ENCODE results near the gene RASGEF1C. TPM values are rescaled to one million over a fixed set of nuclear protein-coding genes. Genes with fewer than 3 reads are reported as not detected.

Gene RASGEF1C
- total RNA-seq, 2 experiments from 2014 or later = not detected

DNA sequence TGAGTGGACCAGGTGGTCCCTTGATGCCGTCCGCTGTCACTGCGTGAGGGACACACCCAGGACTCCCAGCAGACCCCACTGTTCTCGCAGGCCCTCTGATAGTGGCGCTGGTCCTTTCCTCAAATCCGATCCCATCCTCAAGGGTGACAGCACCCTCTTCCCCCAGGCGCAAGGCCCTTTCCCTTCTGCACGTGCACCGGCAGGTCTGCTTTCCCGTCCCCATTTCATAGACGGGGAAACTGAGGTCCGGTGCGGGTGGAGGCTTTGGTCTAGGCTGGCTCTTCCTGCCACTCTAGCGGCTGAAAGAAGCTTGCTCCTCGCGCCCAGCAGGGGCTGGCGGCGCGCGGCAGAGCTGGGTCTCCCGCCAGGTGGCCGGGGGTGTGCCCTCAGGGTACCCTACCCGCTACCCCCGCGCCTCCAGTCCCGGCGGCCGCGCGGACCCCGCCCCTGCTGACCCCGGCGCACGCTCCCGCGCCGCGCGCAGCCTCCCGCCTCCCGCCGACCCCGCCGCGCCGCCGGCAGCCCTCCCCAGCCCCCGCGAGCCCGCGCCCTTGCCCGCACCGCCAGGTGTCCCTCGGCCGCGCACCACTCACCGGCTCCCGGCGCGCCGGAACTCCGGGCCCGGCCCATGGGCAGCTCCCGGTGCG lies 453 bp downstream of the RASGEF1C start:
- ChIA-PET CTCF (ENCODE audit: unreplicated experiment) (no interaction called here), POLR2A (no interaction called here)
- no peak overlapping the region for H2AFZ ChIP-seq (ENCODE audit: low read length)
- H3K4me1 ChIP-seq (ENCODE audit: insufficient read depth, low read length, poor library complexity, severe bottlenecking) = no peaks in the 10 kb centered on the region
- no peaks in the 10 kb centered on the region for H3K36me3 ChIP-seq (ENCODE audit: insufficient read depth, low read length)
- no peak for TF ChIP-seq EZH2phosphoT487 (IDR thresholded peaks at IDR 0.05; ENCODE audit: borderline replicate concordance, low read depth, low read length)
- TF ChIP-seq, protein P1, sequence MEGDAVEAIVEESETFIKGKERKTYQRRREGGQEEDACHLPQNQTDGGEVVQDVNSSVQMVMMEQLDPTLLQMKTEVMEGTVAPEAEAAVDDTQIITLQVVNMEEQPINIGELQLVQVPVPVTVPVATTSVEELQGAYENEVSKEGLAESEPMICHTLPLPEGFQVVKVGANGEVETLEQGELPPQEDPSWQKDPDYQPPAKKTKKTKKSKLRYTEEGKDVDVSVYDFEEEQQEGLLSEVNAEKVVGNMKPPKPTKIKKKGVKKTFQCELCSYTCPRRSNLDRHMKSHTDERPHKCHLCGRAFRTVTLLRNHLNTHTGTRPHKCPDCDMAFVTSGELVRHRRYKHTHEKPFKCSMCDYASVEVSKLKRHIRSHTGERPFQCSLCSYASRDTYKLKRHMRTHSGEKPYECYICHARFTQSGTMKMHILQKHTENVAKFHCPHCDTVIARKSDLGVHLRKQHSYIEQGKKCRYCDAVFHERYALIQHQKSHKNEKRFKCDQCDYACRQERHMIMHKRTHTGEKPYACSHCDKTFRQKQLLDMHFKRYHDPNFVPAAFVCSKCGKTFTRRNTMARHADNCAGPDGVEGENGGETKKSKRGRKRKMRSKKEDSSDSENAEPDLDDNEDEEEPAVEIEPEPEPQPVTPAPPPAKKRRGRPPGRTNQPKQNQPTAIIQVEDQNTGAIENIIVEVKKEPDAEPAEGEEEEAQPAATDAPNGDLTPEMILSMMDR (conservative IDR thresholded peaks at IDR 0.05; ENCODE audit: low read length) = no peak
- H3K79me2 ChIP-seq (ENCODE audit: insufficient read depth, low read depth, low read length) = no peaks in the 10 kb centered on the region
- no TSS peak for BruUV-seq (replicated peaks)
- H3K9me3 ChIP-seq (ENCODE audit: low read length) = no peaks in the 10 kb centered on the region
- H3K4me2 ChIP-seq (ENCODE audit: low read length) = no peak overlapping the region
- H3K9me2 ChIP-seq (ENCODE audit: insufficient read depth, low read length) = no peaks in the 10 kb centered on the region
- no peak overlapping the region for H3K4me3 ChIP-seq (ENCODE audit: low read depth, low read length, poor library complexity, severe bottlenecking)
- H4K20me1 ChIP-seq (ENCODE audit: insufficient read depth, low read length) = no peaks in the 10 kb centered on the region
- intact Hi-C loops (cut with micrococcal nuclease; ENCODE audit: unreplicated experiment) = no loop called here
- no peak overlapping the region for H3K27ac ChIP-seq (ENCODE audit: low read depth, low read length, poor library complexity, severe bottlenecking)
- no peak for DNase-seq (ENCODE audit: low spot score)

DNA sequence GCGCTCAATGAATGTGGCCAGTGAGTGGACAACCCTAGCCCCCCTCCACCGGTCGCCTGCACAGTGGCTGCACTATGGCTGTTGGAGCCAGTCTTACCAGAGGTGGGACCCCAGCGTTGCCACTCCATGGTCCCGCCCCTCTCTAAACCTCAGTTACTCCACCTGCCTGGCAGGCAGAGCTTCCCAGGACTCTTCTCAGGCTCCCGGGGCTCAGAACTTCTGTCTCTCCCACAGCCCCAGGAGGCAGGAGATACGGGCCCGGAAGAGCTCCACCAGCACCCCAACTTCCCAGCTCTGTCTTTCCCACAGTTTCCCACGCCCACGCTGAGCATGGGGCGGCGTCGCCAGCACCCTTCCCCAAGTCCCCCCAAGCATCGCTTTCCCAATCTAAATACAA lies 975 bp downstream of the RASGEF1C start:
- BruUV-seq (replicated peaks) = no TSS peak
- no peak for DNase-seq (ENCODE audit: low spot score)
- no peaks in the 10 kb centered on the region for H4K20me1 ChIP-seq (ENCODE audit: insufficient read depth, low read length)
- TF ChIP-seq, protein P1 (conservative IDR thresholded peaks at IDR 0.05; ENCODE audit: low read length) = no peak
- TF ChIP-seq EZH2phosphoT487 (IDR thresholded peaks at IDR 0.05; ENCODE audit: borderline replicate concordance, low read depth, low read length) = no peak
- no peak overlapping the region for H2AFZ ChIP-seq (ENCODE audit: low read length)
- no peak overlapping the region for H3K27ac ChIP-seq (ENCODE audit: low read depth, low read length, poor library complexity, severe bottlenecking)
- H3K9me2 ChIP-seq (ENCODE audit: insufficient read depth, low read length) = no peaks in the 10 kb centered on the region
- H3K4me3 ChIP-seq (ENCODE audit: low read depth, low read length, poor library complexity, severe bottlenecking) = no peak overlapping the region
- H3K79me2 ChIP-seq (ENCODE audit: insufficient read depth, low read depth, low read length) = no peaks in the 10 kb centered on the region
- ChIA-PET POLR2A (no interaction called here), CTCF (ENCODE audit: unreplicated experiment) (no interaction called here)
- no peaks in the 10 kb centered on the region for H3K9me3 ChIP-seq (ENCODE audit: low read length)
- no peaks in the 10 kb centered on the region for H3K4me1 ChIP-seq (ENCODE audit: insufficient read depth, low read length, poor library complexity, severe bottlenecking)
- H3K4me2 ChIP-seq (ENCODE audit: low read length) = no peak overlapping the region
- intact Hi-C loops (cut with micrococcal nuclease; ENCODE audit: unreplicated experiment) = no loop called here
- H3K36me3 ChIP-seq (ENCODE audit: insufficient read depth, low read length) = no peaks in the 10 kb centered on the region

DNA sequence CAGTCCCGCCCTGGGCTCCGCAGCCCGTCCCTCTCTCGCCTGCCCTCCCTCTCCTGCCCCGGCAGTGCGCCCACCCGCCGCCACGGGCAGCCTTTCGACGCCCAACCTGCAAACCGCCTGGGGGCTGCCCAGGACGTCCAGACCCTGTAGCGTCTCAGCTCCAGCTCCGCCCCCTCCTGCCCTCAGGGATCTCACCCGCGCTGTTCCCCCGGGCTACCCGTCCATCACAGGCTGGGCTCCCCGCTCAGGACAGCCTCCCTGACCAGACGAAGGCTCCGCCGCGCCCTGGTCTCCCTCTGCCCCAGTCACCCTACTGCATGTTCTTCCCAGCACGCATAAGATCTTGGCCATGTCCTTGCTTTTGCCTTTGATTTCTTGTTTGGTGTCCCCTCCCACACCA lies 1.4 kb downstream of the RASGEF1C start:
- CTCF ChIA-PET (ENCODE audit: unreplicated experiment) = no interaction called here
- Histone ChIP-seq H2AFZ (ENCODE audit: low read length) (no peak overlapping the region), H3K4me1 (ENCODE audit: insufficient read depth, low read length, poor library complexity, severe bottlenecking) (no peaks in the 10 kb centered on the region), H3K27ac (ENCODE audit: low read depth, low read length, poor library complexity, severe bottlenecking) (no peak overlapping the region), H3K9me2 (ENCODE audit: insufficient read depth, low read length) (no peaks in the 10 kb centered on the region), H3K4me3 (ENCODE audit: low read depth, low read length, poor library complexity, severe bottlenecking) (no peak overlapping the region), H3K36me3 (ENCODE audit: insufficient read depth, low read length) (no peaks in the 10 kb centered on the region), H3K79me2 (ENCODE audit: insufficient read depth, low read depth, low read length) (no peaks in the 10 kb centered on the region), H4K20me1 (ENCODE audit: insufficient read depth, low read length) (no peaks in the 10 kb centered on the region), H3K4me2 (ENCODE audit: low read length) (no peak overlapping the region), H3K9me3 (ENCODE audit: low read length) (no peaks in the 10 kb centered on the region)
- POLR2A ChIA-PET = no interaction called here
- TF ChIP-seq, protein P1 (conservative IDR thresholded peaks at IDR 0.05; ENCODE audit: low read length) = no peak
- no peak for TF ChIP-seq EZH2phosphoT487 (IDR thresholded peaks at IDR 0.05; ENCODE audit: borderline replicate concordance, low read depth, low read length)
- intact Hi-C loops (cut with micrococcal nuclease; ENCODE audit: unreplicated experiment) = no loop called here
- no TSS peak for BruUV-seq (replicated peaks)
- DNase-seq (ENCODE audit: low spot score) = no peak
